SK-N-SH (cell line): ENCODE results near the gene HYAL2. TPM values are rescaled to one million over a fixed set of nuclear protein-coding genes. Genes with fewer than 3 reads are reported as not detected.

ENCODE experiments used
- CTCF ChIA-PET: fragments of 300-600, 350-600 bp; formaldehyde crosslinking; extraction: SDS; loops from one replicate; lab custom pipeline; 2021; lab: Yijun Ruan, JAX
- POLR2A ChIA-PET: fragments of 350-600 bp; sonication (Branson Sonifier 250); formaldehyde crosslinking; extraction: SDS; loops from one replicate; lab custom pipeline; 2020; ENCODE audit warnings: antibody characterized with exemption, inconsistent platforms; lab: Yijun Ruan, JAX
- DNase-seq: peaks from one replicate; pipeline ENCODE4 v3.0.0; 2012
- H2AFZ ChIP-seq: fragments of 200-600 bp; sonication (generic); 2 replicates; pipeline ENCODE4 v1.8.1; 2016; ENCODE audit warnings: antibody characterized with exemption, mild to moderate bottlenecking, low read depth
- H3F3A ChIP-seq: fragments of 200-600 bp; sonication (generic); replicated peaks from 2 replicates; pipeline ENCODE3; 2016; ENCODE audit warnings: antibody characterized with exemption, mild to moderate bottlenecking; ENCODE audit not compliant: insufficient read depth
- H3K27ac ChIP-seq, 2 experiments: fragments of 200-500 bp in 1 of 2; fragments of 200-600 bp in 1 of 2; sonication (Bioruptor generic) in 1 of 2; sonication (generic), shearing (Covaris generic) in 1 of 2; 2 replicates each; pipeline versions ENCODE4 v1.5.1 to v1.6.1; 2014 to 2016; ENCODE audit warnings: low read depth in 2 of 2, inconsistent platforms in 1 of 2, low read length in 1 of 2, mild to moderate bottlenecking in 1 of 2, mixed read lengths in 1 of 2
- H3K27me3 ChIP-seq: fragments of 200-600 bp; sonication (generic), shearing (Covaris generic); 2 replicates; pipeline ENCODE4 v1.6.1; 2016; ENCODE audit warnings: mixed run types; ENCODE audit not compliant: insufficient read depth
- H3K36me3 ChIP-seq, 2 experiments: fragments of 200-500 bp in 1 of 2; fragments of 200-600 bp in 1 of 2; sonication (Bioruptor generic) in 1 of 2; sonication (generic) in 1 of 2; replicated peaks in 1 of 2; 2 replicates each; pipeline versions ENCODE3 to v1.5.1; 2014 to 2016; ENCODE audit warnings: low read length in 1 of 2, mild to moderate bottlenecking in 1 of 2; ENCODE audit not compliant: insufficient read depth in 2 of 2, control insufficient read depth in 1 of 2
- H3K4me1 ChIP-seq, 2 experiments: fragments of 200-500 bp in 1 of 2; fragments of 200-600 bp in 1 of 2; sonication (Bioruptor generic) in 1 of 2; sonication (generic), shearing (Covaris generic) in 1 of 2; 2 replicates each; pipeline versions ENCODE4 v1.5.1 to v1.6.1; 2014 to 2016; ENCODE audit warnings: low read depth in 1 of 2, low read length in 1 of 2, mixed run types in 1 of 2; ENCODE audit not compliant: insufficient read depth in 2 of 2, control insufficient read depth in 1 of 2
- H3K4me2 ChIP-seq: fragments of 200-600 bp; sonication (generic), shearing (Covaris generic); 2 replicates; pipeline ENCODE4 v1.6.1; 2017; ENCODE audit warnings: mixed run types
- H3K4me3 ChIP-seq, 2 experiments: fragments of 200-500 bp in 1 of 2; fragments of 200-600 bp in 1 of 2; sonication (Bioruptor generic) in 1 of 2; sonication (generic), shearing (Covaris generic) in 1 of 2; 2 replicates each; pipeline versions ENCODE4 v1.5.1 to v1.8.1; 2014 to 2016; ENCODE audit warnings: low read depth in 2 of 2, inconsistent platforms in 1 of 2, low read length in 1 of 2, mild to moderate bottlenecking in 1 of 2, mixed read lengths in 1 of 2, moderate library complexity in 1 of 2
- H3K79me2 ChIP-seq: fragments of 200-600 bp; sonication (generic); 2 replicates; pipeline ENCODE4 v1.8.1; 2017; ENCODE audit warnings: mild to moderate bottlenecking; ENCODE audit not compliant: insufficient read depth
- H3K9ac ChIP-seq: fragments of 200-600 bp; sonication (generic); 2 replicates; pipeline ENCODE4 v1.6.1; 2017; ENCODE audit warnings: mixed run types
- H3K9me2 ChIP-seq: fragments of 200-600 bp; sonication (generic); 2 replicates; pipeline ENCODE4 v1.6.1; 2017; ENCODE audit warnings: mixed run types
- H3K9me3 ChIP-seq: fragments of 200-600 bp; sonication (generic); 2 replicates; pipeline ENCODE4 v1.6.1; 2017; ENCODE audit warnings: mixed run types, mild to moderate bottlenecking, moderate library complexity
- H4K20me1 ChIP-seq: fragments of 200-600 bp; sonication (generic); 2 replicates; pipeline ENCODE4 v1.6.1; 2017; ENCODE audit warnings: mild to moderate bottlenecking, mixed run types; ENCODE audit not compliant: insufficient read depth
- CHD2 ChIP-seq: fragments of 150-350 bp; IDR thresholded peaks from 2 replicates; pipeline ENCODE4 v1.6.1; 2018; ENCODE audit warnings: low read length; ENCODE audit not compliant: partially characterized antibody
- ELF1 ChIP-seq: IDR thresholded peaks from 2 replicates; pipeline ENCODE4 v1.4.0; 2012
- EP300 ChIP-seq, 2 experiments: IDR thresholded peaks; 2 replicates each; pipeline versions ENCODE4 v1.4.0 to v1.6.1; 2012; ENCODE audit warnings: borderline replicate concordance in 1 of 2, low read depth in 1 of 2, low read length in 1 of 2
- EZH2phosphoT487 ChIP-seq: fragments of 200-600 bp; sonication (generic); IDR thresholded peaks from 2 replicates; pipeline ENCODE4 v1.6.1; 2017; ENCODE audit warnings: low read depth, mixed run types, mild to moderate bottlenecking, antibody characterized with exemption, moderate library complexity, borderline replicate concordance
- FOSL2 ChIP-seq: IDR thresholded peaks from 2 replicates; pipeline ENCODE4 v1.4.0; 2012; ENCODE audit warnings: low read depth, mild to moderate bottlenecking, moderate library complexity, borderline replicate concordance
- FOXJ3 ChIP-seq: sonication (generic); formaldehyde crosslinking; IDR thresholded peaks from 2 replicates; pipeline ENCODE4 v1.5.1; 2020; ENCODE audit warnings: mild to moderate bottlenecking, missing genetic modification reagents
- GATA2 ChIP-seq: sonication (generic); formaldehyde crosslinking; IDR thresholded peaks from 2 replicates; pipeline ENCODE4 v1.5.0; 2020; ENCODE audit warnings: mild to moderate bottlenecking, missing genetic modification reagents
- IRF3 ChIP-seq: fragments of 150-350 bp; IDR thresholded peaks from 2 replicates; pipeline ENCODE4 v1.6.1; 2016; ENCODE audit warnings: mild to moderate bottlenecking, low read depth, low read length
- JUND ChIP-seq: IDR thresholded peaks from 2 replicates; pipeline ENCODE4 v1.4.0; 2012
- MAX ChIP-seq: IDR thresholded peaks from 2 replicates; pipeline ENCODE4 v1.4.0; 2012; ENCODE audit warnings: low read depth
- MXI1 ChIP-seq: IDR thresholded peaks from 2 replicates; pipeline ENCODE4 v1.6.1; 2012; ENCODE audit warnings: mild to moderate bottlenecking, low read depth, low read length, improper control_type of control experiment
- RCOR1 ChIP-seq: fragments of 150-350 bp; IDR thresholded peaks from 2 replicates; pipeline ENCODE4 v1.6.1; 2017; ENCODE audit warnings: antibody characterized with exemption, low read length
- REST ChIP-seq: IDR thresholded peaks from 2 replicates; pipeline ENCODE4 v1.6.1; 2012; ENCODE audit warnings: mild to moderate bottlenecking, low read depth, low read length, moderate library complexity
- RXRA ChIP-seq: IDR thresholded peaks from 2 replicates; pipeline ENCODE4 v1.4.0; 2012; ENCODE audit warnings: low read depth, mild to moderate bottlenecking, borderline replicate concordance
- SMC3 ChIP-seq: IDR thresholded peaks from 2 replicates; pipeline ENCODE4 v1.6.1; 2012; ENCODE audit warnings: low read depth, low read length, improper control_type of control experiment
- TCF12 ChIP-seq: IDR thresholded peaks from 2 replicates; pipeline ENCODE4 v1.4.0; 2012
- USF1 ChIP-seq: IDR thresholded peaks from 2 replicates; pipeline ENCODE4 v1.4.0; 2012; ENCODE audit warnings: low read depth, borderline replicate concordance
- USF2 ChIP-seq: fragments of 150-350 bp; IDR thresholded peaks from 2 replicates; pipeline ENCODE4 v1.6.1; 2017; ENCODE audit warnings: antibody characterized with exemption, low read length, low read depth, borderline replicate concordance
- ZBTB33 ChIP-seq: IDR thresholded peaks from 2 replicates; pipeline ENCODE4 v1.4.0; 2012; ENCODE audit warnings: low read depth, borderline replicate concordance
- WGBS: methylation state at CpG from one replicate; pipeline ENCODE4 v1.1.6; 2017; ENCODE audit warnings: low lambda C conversion rate; 5-methylcytosine and 5-hydroxymethylcytosine counted together
- polyA plus RNA-seq, 3 experiments: library from polyadenylated mRNA; depleted of rRNA; stranded (reverse); fragments of >200 nt; gene quantifications; 2 replicates each; pipeline ENCODE4 v1.2.3, GENCODE V29; 2012

The HYAL2 gene
- polyA plus RNA-seq, 1 of the 3 experiments (the other 2 are of a cell fraction), result 135 TPM

GRCh38 chr3:50347187-50347813 is 24.8 kb upstream of the HYAL2 start (continued):
- TF ChIP-seq IRF3, result no peak
- TF ChIP-seq ZBTB33, result no peak
- TF ChIP-seq CHD2, result no peak
- TF ChIP-seq MXI1, result peak; percentile 23; the same call in 1 of the 2 replicates
- no peak for TF ChIP-seq USF1

GRCh38 chr3:50345586-50346234 is 23.2 kb upstream of the HYAL2 start, which contains the start of gene ZMYND10:
ZMYND10 (minus strand) TSS chr3:50345732; CDS start chr3:50345579, 153 bp downstream.
- DNase-seq, result no peak
- ChIA-PET CTCF (interaction anchor here (1.0 to 6.0 kb wide), 12 partner anchors 11 to 268 kb away, joined by 3 to 45 read pairs (median 10); partner anchors contain the start of gene HYAL1), POLR2A (no interaction called here)
- Histone ChIP-seq H4K20me1 (no peaks in the 10 kb centered on the region), H2AFZ (no peak within 1 kb of the TSS), H3K27ac (no peak within 1 kb of the TSS), H3K27me3 (no peaks in the 10 kb centered on the region), H3K4me1 (peaks cover 3 to 32% of the 10 kb centered on the region in 2 experiments; a peak in 1 of 4 replicates), H3K9me2 (no peaks in the 10 kb centered on the region), H3K9ac (no peak within 1 kb of the TSS), H3K79me2 (peaks cover 15% of the 10 kb centered on the region), H3K9me3 (no peaks in the 10 kb centered on the region), H3K36me3 (peaks cover 0 to 17% of the 10 kb centered on the region in 2 experiments), H3K4me3 (no peak within 1 kb of the TSS), H3F3A (peaks cover 3% of the 10 kb centered on the region), H3K4me2 (no peak within 1 kb of the TSS)
- 85% methylated on average over 30 of the region's 45 CpGs for WGBS
- TF ChIP-seq MXI1, result no peak
- TF ChIP-seq MAX, result no peak
- TF ChIP-seq ELF1, result no peak
- no peak for TF ChIP-seq REST
- no peak for TF ChIP-seq USF2
- no peak for TF ChIP-seq JUND
- TF ChIP-seq IRF3, result no peak
- TF ChIP-seq FOXJ3 (CRISPR knock-in tag), result no peak
- TF ChIP-seq GATA2 (CRISPR knock-in tag), result no peak
- TF ChIP-seq SMC3, result no peak
- no peak for TF ChIP-seq EZH2phosphoT487
- no peak for TF ChIP-seq TCF12
- TF ChIP-seq EP300 (IDR thresholded peaks at IDR 0.05; ENCODE audit: borderline replicate concordance in 1 of 2, low read depth in 1 of 2, low read length in 1 of 2), result no peak
- TF ChIP-seq RXRA, result no peak
- no peak for TF ChIP-seq FOSL2
- no peak for TF ChIP-seq RCOR1
